ENCODE results near the gene MANF.

Gene MANF

GRCh38 chr3:51390246-51391074, 5.4 kb downstream of the MANF start:
- no peak for DNase-seq

- DNase-seq, result peak; percentile 97 to 98 (median 98)
Observed at GRCh38 chr3:51391075-51391565, 6.0 kb downstream of the MANF start, which contains the start of gene RBM15B. Gene RBM15B, plus strand, starts transcription at chr3:51391285. Its CDS starts 115 bp downstream, at chr3:51391400.

GRCh38 chr3:51391566-51392354, 6.7 kb downstream of the MANF start:
- peak in 2 of 3 donors; percentile 31 to 48 for DNase-seq

- DNase-seq, result no peak
Observed at GRCh38 chr3:51392355-51393133, 7.5 kb downstream of the MANF start.

GRCh38 chr3:51393134-51393495, 8.0 kb downstream of the MANF start:
- DNase-seq, result no peak

GRCh38 chr3:51393564-51393963, 8.5 kb downstream of the MANF start:
- DNase-seq, result no peak

- no peak for DNase-seq
Observed at GRCh38 chr3:51394541-51394940, 9.4 kb downstream of the MANF start.

- no peak for DNase-seq
Observed at GRCh38 chr3:51395493-51396213, 10.6 kb downstream of the MANF start.

- DNase-seq, result no peak
Observed at GRCh38 chr3:51396401-51396800, 11.3 kb downstream of the MANF start.

GRCh38 chr3:51397392-51397791, 12.3 kb downstream of the MANF start:
- no peak for DNase-seq

GRCh38 chr3:51398595-51399310, 13.7 kb downstream of the MANF start:
- DNase-seq, result no peak

- no peak for DNase-seq
Observed at GRCh38 chr3:51400166-51400565, 15.1 kb downstream of the MANF start.

- DNase-seq, result peak; percentile 77 to 87 (median 85)
Observed at GRCh38 chr3:51401735-51402134, 16.6 kb downstream of the MANF start.

- DNase-seq, result no peak
Observed at GRCh38 chr3:51403675-51404074, 18.6 kb downstream of the MANF start.

- DNase-seq, result no peak
Observed at GRCh38 chr3:51408021-51408420, 22.9 kb downstream of the MANF start.

GRCh38 chr3:51408813-51409212, 23.7 kb downstream of the MANF start:
- DNase-seq, result no peak

GRCh38 chr3:51422211-51422610, 37.1 kb downstream of the MANF start:
- DNase-seq, result no peak

GRCh38 chr3:51426921-51427320, 41.8 kb downstream of the MANF start:
- no peak for DNase-seq

- DNase-seq, result no peak
Observed at GRCh38 chr3:51429138-51429537, 44.0 kb downstream of the MANF start.

GRCh38 chr3:51434110-51434509, 49.0 kb downstream of the MANF start:
- no peak for DNase-seq

- DNase-seq, result peak; percentile 62 to 71 (median 71)
Observed at GRCh38 chr3:51434746-51435327, 49.7 kb downstream of the MANF start.
